Neural progenitor cell (in vitro differentiated cells): ENCODE measurements around the gene SIPA1.

ENCODE experiments used
- CTCF ChIP-seq: fragments of 200-600 bp; sonication (generic); IDR thresholded peaks from 2 replicates; pipeline ENCODE4 v1.5.1; 2017; ENCODE audit warnings: antibody characterized with exemption, mild to moderate bottlenecking
- EZH2 ChIP-seq: fragments of 200-600 bp; sonication (generic); IDR thresholded peaks from 2 replicates; pipeline ENCODE4 v1.6.1; 2017; ENCODE audit warnings: antibody characterized with exemption, mild to moderate bottlenecking, moderate library complexity

- TF ChIP-seq CTCF (peak; percentile 55), EZH2 (no peak)
These were observed 12.1 kb upstream of the SIPA1 start for GRCh38 chr11:65625628-65626342.
